Measurements from ENCODE around the gene SEMA4D.
A peak's percentile ranks its signal among the peaks of the same experiment; 100 is the strongest.

SEMA4D gene

DNA sequence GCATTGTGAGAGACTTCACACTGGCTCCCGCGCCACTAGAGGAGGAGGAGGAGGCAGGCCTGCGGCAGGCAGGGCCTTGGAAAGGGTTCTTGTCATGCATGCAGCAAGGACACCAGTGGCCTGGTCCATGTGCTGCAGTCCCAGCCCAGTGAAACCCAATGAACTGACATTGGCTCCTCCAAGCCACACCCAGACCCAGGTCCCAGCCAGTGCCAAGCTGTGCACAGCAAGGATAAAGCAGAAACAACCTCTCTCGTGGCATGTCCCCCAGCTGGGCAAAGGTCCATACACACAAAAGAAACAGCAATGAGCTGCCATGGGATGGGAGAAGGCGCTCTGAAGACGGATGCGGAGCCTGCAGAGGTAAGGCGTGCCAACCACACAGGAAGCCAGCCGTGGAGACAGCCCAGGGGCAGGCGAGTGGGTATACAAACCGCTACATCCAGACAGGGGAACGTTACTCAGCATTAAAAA lies 89.2 kb downstream of the SEMA4D start:
- DNase-seq, result peak in 2 of 4 experiments; percentile 56 to 57

DNA sequence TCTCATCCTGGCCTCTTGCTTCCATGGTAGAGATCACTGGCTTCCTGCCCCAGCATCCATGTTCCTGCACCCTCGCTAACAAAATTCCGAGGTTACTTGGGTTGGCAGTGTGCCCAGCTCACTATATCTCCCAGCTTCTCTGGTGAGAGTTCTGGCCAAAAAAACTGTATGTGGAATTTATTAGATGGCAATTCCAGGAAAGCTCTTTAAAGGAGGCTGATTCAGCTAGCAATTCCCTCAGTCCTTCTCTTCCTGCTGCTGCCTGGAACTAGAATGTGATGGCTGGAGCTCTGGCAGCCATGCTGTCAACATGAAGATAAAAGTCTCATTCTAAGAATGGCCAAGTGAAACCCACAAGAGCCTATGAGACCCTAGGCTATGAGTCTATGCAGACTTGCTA lies 90.8 kb downstream of the SEMA4D start:
- no peak for DNase-seq

DNA sequence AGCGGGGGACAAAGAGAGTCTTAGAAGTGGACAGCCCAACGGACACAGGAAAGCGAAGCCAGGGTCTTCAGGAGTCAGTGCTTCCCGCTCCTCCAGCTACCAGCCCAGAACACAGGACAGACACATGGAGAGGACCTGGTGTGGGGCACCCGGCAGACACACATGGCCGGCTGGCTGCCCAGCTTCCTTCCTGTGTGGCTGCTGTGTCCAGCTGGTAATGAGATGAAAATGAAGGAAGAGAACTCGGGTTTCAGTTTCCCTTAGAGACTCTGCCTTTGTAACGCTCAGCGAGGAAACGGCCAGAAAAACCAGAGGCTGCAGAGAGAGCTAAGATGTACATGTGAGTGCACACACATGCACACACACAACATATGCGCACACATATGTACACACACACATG lies 92.1 kb downstream of the SEMA4D start:
- DNase-seq, result no peak

DNA sequence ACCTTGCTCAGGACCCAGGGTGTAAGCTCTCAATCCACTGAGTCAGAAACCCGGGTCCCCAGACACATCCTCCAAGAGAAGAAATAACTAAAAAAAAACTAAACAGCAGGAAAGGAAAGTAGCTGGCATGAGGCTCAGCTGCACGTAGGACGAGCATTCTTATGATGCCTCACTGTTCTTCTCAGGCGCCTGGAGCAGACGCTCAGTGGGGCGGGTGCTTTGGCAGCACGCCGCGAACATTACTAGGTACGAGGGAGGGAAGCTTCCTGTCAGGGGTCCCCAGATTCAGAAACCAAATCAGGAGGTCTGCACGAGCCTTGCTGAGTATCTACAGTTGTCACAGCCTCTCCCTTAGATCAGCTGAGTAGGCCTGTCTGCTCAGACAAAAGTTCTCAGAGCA lies 93.8 kb downstream of the SEMA4D start:
- DNase-seq, result no peak

DNA sequence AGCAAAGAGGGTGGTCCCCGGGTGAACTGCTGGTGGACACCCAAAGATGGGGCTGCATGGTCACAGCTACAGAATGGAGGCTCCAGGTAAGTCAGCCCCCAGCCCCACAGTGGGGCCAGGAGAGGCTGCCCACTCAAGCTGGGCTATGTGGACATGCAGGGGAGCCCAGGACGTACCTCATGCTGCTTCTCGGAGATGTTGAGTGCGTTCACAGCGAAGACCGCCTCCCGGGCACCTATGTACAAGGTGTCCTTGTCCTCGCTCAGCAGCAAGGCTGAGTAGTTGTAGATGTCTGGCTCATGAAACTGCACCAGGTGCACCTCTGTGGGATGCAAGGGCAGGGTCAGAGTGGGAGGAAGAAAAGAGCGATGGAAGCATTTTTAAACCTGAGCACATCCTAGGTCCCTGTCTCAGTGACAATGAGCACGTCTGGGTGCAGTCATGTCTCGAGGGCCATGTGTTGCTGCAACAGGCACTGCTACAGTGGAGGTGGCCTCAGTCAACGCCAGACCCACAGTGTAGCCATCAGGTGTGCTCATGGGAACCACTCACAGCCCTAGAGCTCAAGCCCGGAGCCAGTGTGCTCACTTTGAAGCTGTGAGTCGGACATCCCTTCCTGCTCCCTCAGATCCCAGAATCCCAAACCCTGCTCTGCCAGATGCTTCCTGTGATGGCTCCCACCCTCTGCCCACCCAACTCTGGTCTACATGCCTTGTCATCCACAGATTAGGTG lies 95.1 kb downstream of the SEMA4D start:
- DNase-seq, result no peak

DNA sequence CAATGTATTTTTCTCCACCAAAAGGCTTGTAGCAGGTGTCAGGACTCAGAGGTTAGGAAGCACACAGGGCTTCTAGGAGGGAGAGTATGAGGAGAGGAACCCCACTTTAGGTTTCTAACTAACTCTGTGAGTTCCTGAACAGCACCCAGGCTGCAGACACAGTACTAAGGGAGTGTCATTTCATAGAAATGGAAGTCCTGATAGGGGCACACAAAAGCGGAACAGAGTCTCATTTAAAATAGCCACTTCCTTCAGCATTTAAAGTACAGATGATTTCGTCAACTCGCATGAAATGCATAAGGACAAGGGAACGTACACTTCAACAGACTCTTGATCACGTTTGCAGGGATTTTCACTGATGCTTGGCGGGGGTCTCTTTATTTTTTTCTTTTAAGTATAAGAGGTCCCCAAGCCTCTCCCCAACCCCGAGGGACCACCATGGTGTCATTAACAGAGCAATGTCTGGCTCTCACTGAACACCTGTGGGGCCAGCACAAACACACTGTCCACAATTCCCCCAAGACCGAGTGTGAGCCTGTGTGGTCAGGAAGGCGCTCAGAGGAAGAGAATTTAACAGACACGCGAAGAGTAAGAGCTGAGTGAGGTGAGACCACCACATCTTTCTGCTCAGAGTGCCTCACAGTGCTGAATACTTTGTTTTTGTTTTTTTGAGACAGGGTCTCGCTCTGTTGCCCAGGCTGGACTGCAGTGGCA lies 97.4 kb downstream of the SEMA4D start:
- no peak for DNase-seq

DNA sequence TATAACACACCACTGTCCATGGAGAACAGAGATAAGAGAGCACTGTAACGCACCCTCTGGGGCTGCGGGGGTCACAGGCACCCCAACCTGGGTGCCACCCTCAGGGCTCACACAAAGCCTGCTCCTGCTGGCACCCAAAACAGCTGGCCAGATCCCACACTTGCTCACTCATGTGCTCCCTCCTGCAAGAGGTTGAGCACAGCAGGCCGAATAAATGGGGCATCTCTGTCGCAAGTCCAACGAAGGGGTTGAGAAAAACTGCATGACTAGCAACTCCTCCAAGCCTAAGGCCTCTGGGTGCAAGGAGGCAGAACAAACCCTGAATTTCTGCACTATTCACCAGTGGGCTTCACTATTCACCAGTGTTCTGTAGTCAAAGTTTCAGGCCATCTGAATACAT lies 99.3 kb downstream of the SEMA4D start:
- DNase-seq, result no peak

DNA sequence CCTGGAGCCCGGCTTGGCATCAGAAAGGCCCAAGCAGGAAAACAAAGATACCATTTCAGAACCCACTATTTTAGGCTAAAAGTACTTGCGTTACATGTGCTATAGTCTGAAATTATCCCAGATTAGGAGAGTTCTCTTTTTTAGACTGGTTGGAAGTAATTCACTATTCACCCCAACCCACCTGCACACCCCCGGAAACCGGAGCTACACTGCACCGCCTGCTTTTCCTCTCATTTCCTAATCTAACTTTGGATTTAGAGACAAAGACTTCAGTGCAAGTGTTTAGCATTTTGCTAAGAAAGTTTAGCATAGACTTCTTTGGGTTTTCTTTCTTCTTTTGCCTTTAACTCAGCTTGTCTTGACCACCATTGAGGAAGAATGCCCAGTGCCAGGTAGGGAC lies 100.4 kb downstream of the SEMA4D start:
- no peak for DNase-seq

DNA sequence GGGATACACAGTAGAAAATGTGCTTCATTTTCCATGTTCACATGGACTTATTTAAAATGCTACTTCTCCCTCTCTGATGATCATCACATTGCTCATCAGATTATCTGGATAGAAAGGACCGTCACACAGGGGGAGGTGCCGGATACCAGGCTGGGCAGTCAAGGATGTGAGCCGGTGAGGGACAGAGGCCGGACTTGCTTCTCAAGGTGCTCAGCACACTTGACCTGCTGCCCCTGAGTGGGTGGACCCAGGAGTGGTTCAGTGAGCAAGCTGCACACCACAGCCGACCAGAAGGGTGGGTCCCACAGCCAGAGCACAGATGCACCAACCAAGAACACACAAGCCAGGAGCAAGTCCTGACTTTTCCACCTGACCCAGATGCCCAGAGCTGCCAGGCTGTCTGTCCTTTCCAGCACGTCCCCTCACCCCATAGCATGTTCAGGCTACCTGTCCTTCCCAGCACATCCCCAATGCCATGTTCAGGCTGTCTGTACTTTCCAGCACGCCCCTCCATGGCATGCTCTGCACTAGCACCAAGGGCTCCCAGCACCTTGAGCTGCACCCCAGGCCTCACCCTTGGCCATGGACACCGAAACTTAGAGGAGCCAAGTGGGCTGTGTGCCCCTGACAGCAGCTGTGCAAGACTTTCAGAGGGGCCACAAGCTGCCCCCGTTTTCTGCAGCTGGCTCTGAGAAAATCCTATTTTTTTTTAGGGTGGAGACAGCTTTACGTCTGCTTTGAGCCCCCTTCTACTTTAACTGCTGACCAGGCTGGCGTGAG lies 101.8 kb downstream of the SEMA4D start:
- no peak for DNase-seq

DNA sequence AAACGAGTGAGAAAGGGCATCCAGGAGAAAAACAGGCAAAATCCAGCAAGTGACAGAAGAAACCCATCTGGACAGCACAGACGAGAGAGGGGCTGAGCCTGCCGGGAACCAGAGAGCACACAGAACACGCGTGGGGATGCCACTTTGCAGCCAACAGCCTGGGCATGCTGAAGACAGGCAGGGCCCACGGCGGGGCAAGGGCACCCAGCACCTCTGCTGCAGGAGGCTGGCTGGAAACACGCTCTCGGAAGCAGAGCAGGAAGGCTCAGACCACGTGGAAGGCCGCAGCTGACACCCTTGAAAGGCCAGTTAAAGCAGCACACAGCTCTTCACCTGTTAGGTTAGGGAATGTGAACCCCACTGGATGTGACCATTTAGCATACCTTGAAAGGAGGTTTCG lies 103.5 kb downstream of the SEMA4D start:
- DNase-seq, result no peak

DNA sequence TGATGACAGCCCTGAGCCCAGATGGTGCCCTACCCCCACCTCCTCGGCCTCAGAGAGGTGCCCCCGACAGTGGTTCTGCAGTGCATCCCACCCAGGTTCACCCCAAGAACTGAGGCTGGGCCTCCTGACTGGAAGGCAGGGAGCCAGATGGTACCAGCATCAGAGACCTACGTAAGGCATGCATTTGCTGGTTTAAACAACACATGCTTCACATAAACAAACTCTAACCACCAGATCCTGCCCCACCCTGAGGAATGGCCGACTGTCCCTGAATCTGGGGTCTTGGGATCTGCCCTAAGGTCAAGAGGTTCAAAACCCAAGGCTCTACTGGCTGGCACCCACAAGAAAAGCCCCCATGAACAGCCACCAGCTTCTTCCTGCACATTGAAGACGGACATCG lies 106.3 kb downstream of the SEMA4D start:
- DNase-seq, result no peak

DNA sequence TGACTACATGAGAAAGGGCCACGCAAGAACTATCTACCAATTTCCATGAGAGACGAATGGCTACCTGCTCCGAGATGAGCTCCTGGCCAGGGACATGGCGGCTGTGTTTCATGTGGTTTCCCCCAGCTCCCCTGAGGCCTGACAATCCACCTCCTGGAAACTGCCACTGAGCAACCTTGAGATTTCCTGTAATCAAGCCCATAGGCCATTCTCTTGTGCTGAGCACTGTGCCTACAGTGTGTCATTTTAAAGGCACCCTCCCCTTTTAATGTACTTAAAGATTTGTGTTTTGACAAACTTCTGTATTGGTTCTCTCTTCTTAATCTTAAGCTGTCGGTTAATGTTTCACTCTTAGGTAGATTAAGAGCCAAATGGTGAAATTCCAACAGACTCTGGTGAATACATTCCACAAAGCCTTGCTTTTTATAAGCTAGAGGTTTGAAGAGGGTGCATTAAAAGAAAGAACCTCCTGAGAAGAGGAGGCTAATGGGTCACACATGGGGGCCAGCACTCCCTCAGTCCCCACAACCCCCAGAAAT lies 107.3 kb downstream of the SEMA4D start:
- no peak for DNase-seq

DNA sequence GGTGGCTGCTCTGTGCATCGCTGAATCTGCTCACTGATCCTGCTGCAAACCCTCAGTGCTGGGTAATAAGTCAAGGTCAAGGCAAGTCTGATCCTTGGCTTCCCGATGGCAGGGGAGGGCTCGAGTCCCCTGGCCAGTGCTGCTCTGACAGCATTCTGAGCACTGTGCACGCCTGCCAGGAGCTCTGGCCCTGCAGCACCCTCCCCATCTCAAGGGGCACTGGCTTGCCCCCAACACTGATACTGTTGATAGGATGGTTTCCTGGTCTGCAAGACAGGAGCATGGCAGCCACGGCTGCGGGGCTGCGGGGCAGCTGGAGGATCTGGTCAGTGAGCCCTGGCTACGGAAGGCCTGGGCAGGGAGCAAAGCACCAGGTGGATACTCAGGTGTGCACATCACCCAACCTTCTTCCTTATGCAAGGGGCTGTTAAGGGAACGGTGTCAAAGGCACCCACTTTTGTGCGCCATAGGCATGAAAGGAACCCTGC lies 107.8 kb downstream of the SEMA4D start:
- no peak for DNase-seq

DNA sequence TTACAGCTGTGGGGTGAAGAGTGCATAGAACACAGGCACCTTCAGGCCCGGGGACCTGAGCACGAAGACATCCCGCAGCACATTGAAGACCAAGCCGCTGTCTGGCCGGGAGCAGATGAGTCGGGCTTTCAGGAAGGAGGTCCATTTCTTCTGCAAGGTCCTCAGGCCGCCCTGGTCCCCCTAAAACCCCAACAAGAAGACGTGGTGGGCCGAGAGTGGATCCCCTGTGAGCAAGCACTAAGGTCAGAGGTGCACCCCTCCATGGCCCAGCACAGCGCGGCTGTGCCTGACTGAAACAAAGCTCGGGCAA lies 109.1 kb downstream of the SEMA4D start:
- DNase-seq, result no peak

DNA sequence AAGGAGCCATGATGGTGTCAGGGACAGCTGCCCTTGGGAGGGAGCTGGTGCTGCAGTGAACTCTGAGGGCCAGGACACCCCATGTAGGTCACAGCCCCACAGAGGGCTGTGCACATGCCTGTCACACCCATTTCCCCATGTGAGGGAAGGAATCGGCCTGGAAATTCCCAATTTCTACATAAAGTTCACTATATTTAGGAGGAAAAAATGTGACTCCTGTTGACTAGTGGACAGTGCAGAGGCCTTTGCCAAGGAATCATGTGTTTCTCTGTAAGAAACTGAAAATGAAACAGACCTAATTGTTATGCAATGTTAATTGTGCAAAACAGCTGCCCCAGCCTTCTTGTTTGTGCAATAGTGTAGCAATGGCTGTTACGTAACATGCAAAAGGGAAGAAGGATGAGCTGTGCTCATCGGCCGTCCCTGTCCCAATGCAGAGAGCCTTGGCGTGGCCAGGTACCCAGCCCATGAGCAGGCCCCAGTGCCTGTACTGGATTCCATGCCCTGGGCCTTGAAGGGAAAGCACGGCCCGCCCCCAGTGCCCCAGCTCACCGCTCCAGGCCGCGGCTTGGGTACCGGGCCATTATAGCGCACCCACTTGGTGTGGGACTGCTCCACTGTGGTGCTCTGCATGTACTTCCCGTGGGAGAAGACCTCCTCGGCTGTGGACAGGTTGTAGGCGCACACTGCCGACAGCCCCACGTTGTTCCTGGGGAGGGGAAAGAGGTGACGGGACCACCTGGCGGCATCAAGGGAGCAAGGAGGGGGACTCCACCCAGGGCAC lies 109.6 kb downstream of the SEMA4D start:
- no peak for DNase-seq

DNA sequence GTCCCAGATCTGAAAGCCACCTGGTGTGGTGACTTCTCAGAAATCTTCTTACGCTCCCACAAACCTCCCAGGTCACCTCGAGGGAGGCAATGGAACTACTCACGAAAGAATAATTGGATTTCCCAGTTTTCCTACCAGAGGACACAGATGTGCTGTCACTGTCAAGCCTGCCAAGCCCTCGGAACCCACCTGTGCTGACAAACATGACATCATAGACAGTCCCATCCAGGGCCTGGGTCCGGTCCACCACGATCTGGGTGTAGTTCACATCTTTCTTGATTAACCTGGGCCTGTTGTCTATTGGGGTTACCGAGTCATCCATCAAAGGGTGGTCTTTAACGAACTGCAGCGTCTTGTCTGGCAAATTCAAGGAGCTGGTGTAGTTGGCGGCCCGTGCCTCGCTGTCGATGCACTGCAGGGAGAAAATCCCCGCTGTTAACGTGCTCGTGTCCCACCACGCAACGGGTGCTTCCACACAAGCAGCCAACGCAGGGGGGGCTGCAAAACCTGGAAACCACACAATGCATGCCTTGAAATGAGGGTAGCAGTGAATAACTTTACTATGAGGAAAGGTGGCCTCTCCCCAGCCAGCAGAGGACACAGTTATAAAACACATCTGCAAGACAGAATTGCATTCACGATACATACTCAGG lies 110.6 kb downstream of the SEMA4D start:
- DNase-seq, result no peak

DNA sequence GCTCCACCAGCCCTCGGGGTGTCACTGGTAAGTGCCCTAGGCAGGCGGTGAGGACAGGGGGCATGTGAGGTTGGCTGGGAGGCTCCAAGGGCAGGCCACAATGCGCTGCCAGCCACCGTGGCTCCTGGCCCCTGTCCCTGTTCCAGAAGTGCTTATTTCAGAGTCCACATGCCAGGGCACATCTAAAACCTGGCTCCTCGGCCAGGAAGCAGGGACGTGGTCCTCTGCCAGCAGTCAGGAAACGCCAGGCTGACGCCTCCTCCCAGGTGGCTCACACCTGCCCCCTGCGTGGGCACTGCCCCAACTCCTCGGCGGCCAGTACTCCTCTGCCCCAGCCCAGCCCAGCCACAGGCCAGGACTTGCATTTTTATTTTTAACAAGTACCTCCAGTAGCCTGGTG lies 111.1 kb downstream of the SEMA4D start:
- DNase-seq, result no peak

DNA sequence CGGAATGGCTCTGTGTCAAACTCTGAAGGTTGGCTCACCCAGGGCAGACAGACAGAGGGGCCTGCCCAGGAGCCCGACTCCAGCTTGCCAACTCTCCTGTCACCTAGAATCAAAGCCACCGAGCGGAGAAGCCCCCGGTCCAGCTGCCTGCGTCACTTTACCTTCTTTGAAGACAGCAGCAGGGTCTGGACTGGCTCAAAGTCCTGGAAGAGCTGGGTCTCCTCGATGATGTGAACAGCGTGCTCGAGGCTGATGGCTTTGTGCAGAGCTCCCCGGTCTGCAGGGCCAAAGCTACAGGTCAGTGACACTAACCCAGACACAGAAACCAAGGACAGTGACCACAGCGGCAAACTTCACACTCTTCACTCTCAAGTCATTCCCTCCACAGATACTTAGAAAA lies 111.7 kb downstream of the SEMA4D start:
- DNase-seq, result no peak

DNA sequence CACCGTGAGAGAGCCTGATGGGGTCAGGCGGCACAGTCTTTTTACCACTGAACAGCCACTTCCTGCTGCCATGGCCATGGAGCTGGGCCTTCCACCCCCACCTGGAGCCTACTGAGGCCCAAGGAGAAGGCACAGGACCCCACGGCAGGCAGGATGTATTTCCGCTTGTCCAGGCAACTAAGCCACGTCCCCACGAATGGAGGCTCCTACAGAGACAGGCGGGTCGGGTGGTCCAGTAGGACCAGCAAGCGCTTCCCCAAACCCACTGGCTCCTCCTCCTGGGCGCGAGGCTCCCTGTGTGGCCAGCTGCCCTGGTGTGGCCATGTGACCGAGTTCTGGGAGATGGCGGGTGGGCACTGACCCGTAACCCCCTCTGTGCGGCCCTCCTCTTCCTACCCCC lies 113.1 kb downstream of the SEMA4D start:
- DNase-seq, result no peak

DNA sequence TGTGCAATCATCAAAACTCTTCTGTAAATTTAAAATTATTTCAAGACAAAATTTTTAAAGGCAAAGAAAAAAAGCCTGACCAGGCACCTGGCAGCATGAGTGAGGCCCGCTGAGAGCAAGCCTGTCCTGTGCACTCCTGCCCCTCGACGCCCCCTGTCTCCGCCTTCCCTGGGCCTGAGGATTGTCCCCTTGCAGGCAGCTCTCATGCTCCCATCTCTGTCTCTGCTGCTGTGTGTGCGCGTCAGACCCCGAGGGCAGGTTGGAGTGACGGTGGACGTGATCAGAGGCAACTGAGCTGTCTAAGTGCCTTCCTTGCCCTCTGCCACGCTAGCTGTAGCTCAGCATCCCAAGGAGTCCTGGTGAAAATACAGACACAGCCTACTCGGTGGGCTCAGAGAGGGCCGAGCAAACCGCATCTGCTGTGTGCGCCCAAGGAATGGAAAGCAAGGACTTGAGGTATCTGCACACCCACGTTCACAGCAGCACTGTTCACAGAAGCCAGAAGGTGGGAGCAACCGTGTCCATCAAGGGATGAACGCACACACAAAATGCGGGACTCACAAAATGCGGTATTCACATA lies 114.1 kb downstream of the SEMA4D start:
- DNase-seq, result no peak

DNA sequence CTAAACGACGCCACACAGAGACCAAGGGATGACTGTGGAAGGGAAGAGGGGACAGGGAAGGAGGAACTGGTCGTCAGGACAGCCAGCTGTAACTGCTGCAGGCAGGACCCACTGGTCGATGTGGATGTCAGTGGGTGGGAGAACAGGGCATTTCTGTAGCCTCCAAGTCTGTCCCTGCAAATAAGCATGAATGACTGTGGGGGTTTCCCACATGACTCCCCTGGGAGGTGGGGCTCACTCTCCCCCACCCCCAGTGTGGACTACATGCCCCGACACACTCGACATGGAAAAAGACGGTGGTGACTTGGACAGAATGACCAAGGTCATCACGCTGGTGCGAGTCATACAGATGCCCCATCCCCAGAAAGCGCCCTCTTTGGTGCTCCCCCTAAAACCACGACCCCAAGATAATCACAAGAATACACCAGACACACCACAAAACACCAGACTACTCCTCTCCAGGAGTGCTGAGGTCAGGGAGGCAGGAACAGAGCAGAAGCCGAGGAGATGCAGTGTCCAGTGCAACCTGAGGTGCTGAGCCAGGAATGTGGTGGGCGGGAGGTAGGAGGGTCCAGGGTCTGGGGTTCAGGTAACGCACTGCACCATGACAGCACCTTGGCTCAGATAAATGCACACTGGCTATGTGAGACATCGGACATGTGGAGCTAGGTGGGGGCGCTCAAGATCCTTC lies 114.7 kb downstream of the SEMA4D start:
- no peak for DNase-seq
